HepG2 (cell line): ENCODE data around the gene SLC8B1. TPM values are rescaled to one million over a fixed set of nuclear protein-coding genes. Genes with fewer than 3 reads are reported as not detected.
A peak's percentile ranks its signal among the peaks of the same experiment; 100 is the strongest.

Source experiments
- AHR ChIP-seq: IDR thresholded peaks from 2 replicates; pipeline ENCODE4 v1.6.1; 2018; ENCODE audit warnings: missing genetic modification reagents, missing compliant biosample characterization
- ATF6 ChIP-seq: sonication (generic); formaldehyde crosslinking; conservative IDR thresholded peaks from 2 replicates; pipeline ENCODE4 v1.4.0; 2020; ENCODE audit warnings: missing genetic modification reagents
- BATF2 ChIP-seq: sonication (generic); formaldehyde crosslinking; IDR thresholded peaks from 2 replicates; pipeline ENCODE4 v1.8.0; 2022; ENCODE audit warnings: mild to moderate bottlenecking, missing genetic modification reagents, moderate library complexity
- BHLHE40 ChIP-seq: IDR thresholded peaks from 2 replicates; pipeline ENCODE4 v1.6.1; 2011; ENCODE audit warnings: low read length, improper control_type of control experiment
- DDIT3 ChIP-seq: sonication (generic); formaldehyde crosslinking; IDR thresholded peaks from 2 replicates; pipeline ENCODE4 v1.4.0; 2020; ENCODE audit warnings: mild to moderate bottlenecking, missing genetic modification reagents
- E2F2 ChIP-seq: sonication (generic); formaldehyde crosslinking; IDR thresholded peaks from 2 replicates; pipeline ENCODE4 v1.4.0; 2020; ENCODE audit warnings: missing genetic modification reagents, borderline replicate concordance
- FOXA1 ChIP-seq, 2 experiments: fragments of 450-650 bp in 1 of 2; sonication (generic) in 1 of 2; formaldehyde crosslinking in 1 of 2; IDR thresholded peaks; 2 replicates each; pipeline versions ENCODE4 v1.4.0 to v1.6.1; 2016 to 2020; ENCODE audit warnings: missing genetic modification reagents in 1 of 2
- IRF2 ChIP-seq: IDR thresholded peaks from 2 replicates; pipeline ENCODE4 v1.6.1; 2018; ENCODE audit warnings: missing genetic modification reagents, missing compliant biosample characterization
- JDP2 ChIP-seq: sonication (generic); formaldehyde crosslinking; IDR thresholded peaks from 2 replicates; pipeline ENCODE4 v1.8.1; 2022; ENCODE audit warnings: missing genetic modification reagents, borderline replicate concordance
- MXD3 ChIP-seq: IDR thresholded peaks from 2 replicates; pipeline ENCODE4 v1.6.1; 2016; ENCODE audit warnings: mild to moderate bottlenecking, missing biosample characterization, missing genetic modification reagents
- POGZ ChIP-seq: sonication (generic); formaldehyde crosslinking; IDR thresholded peaks from 2 replicates; pipeline ENCODE4 v1.4.0; 2020; ENCODE audit warnings: mild to moderate bottlenecking, missing genetic modification reagents
- PTBP1 ChIP-seq: fragments of 200-400 bp; formaldehyde crosslinking; IDR thresholded peaks from 2 replicates; pipeline ENCODE4 v1.6.1; 2018; ENCODE audit warnings: low read length, low read depth; ENCODE audit not compliant: poor library complexity, severe bottlenecking
- REPIN1 ChIP-seq: sonication (generic); formaldehyde crosslinking; IDR thresholded peaks from 2 replicates; pipeline ENCODE4 v1.8.0; 2022; ENCODE audit warnings: missing genetic modification reagents, low read depth, mild to moderate bottlenecking, borderline replicate concordance
- SMC3 ChIP-seq: IDR thresholded peaks from 2 replicates; pipeline ENCODE4 v1.6.1; 2011; ENCODE audit warnings: low read length, improper control_type of control experiment
- STAG1 ChIP-seq: sonication (generic); formaldehyde crosslinking; IDR thresholded peaks from 2 replicates; pipeline ENCODE4 v1.4.0; 2020; ENCODE audit warnings: missing genetic modification reagents
- ZBTB14 ChIP-seq: sonication (generic); formaldehyde crosslinking; IDR thresholded peaks from 2 replicates; pipeline ENCODE4 v1.4.0; 2020; ENCODE audit warnings: missing genetic modification reagents
- ZNF101 ChIP-seq: sonication (generic); formaldehyde crosslinking; IDR thresholded peaks from 2 replicates; pipeline ENCODE4 v1.4.0; 2020; ENCODE audit warnings: mild to moderate bottlenecking, low read depth, missing genetic modification reagents, borderline replicate concordance
- ZNF143 ChIP-seq: sonication (generic); formaldehyde crosslinking; IDR thresholded peaks from 2 replicates; pipeline ENCODE4 v1.4.0; 2020; ENCODE audit warnings: missing genetic modification reagents
- ZNF24 ChIP-seq: fragments of 450-650 bp; IDR thresholded peaks from 2 replicates; pipeline ENCODE4 v1.6.1; 2017; ENCODE audit warnings: antibody characterized with exemption, mild to moderate bottlenecking
- ZNF414 ChIP-seq: sonication (generic); formaldehyde crosslinking; IDR thresholded peaks from 2 replicates; pipeline ENCODE4 v1.5.0; 2020; ENCODE audit warnings: missing genetic modification reagents
- ZNF576 ChIP-seq: sonication (generic); formaldehyde crosslinking; IDR thresholded peaks from 2 replicates; pipeline ENCODE4 v1.4.0; 2020; ENCODE audit warnings: mild to moderate bottlenecking, missing genetic modification reagents
- ZNF879 ChIP-seq: sonication (generic); formaldehyde crosslinking; IDR thresholded peaks from 2 replicates; pipeline ENCODE4 v1.8.1; 2023; ENCODE audit warnings: missing genetic modification reagents
- ZSCAN9 ChIP-seq: IDR thresholded peaks from 2 replicates; pipeline ENCODE4 v1.6.1; 2016; ENCODE audit warnings: borderline replicate concordance
- polyA plus RNA-seq, 8 experiments: library from polyadenylated mRNA; depleted of rRNA in 3 of 8; stranded (reverse) in 7 of 8; unstranded in 1 of 8; fragments of >200 nt; fragmentation: Illumina TruSeq in 4 of 8; extraction: Trizol in 4 of 8; gene quantifications; 2 replicates each; pipeline versions ENCODE4 v1.2.1 to v1.2.3, GENCODE V29; 2011 to 2016; ENCODE audit warnings: low read depth in 4 of 8, missing spikeins in 1 of 8, mixed read lengths in 1 of 8; ENCODE audit not compliant: insufficient read depth in 1 of 8
- total RNA-seq, 5 experiments: library from RNA; depleted of rRNA; stranded (reverse); fragments of >200 nt; fragmentation: Illumina TruSeq; extraction: Trizol; gene quantifications; 2 replicates each; pipeline ENCODE4 v1.2.3, GENCODE V29; 2016; ENCODE audit warnings: low read depth in 1 of 5

Gene SLC8B1
- total and polyA plus RNA-seq, 2 of the 13 experiments (the other 11 are each of a cell fraction or from before 2014, with no cell fraction given), result 6.8 to 8.0 TPM

- no peak for TF ChIP-seq FOXA1 (IDR thresholded peaks at IDR 0.05)
- TF ChIP-seq FOXA1 (CRISPR knock-in tag; IDR thresholded peaks at IDR 0.05), result no peak
- 0 out of 2 replicates have a peak, but pooled peaks have one; percentile 41 for TF ChIP-seq AHR (CRISPR knock-in tag)
- no peak for TF ChIP-seq E2F2 (CRISPR knock-in tag)
- TF ChIP-seq ZNF143 (CRISPR knock-in tag), result no peak
- TF ChIP-seq ZNF414 (CRISPR knock-in tag), result no peak
- no peak for TF ChIP-seq PTBP1
- no peak for TF ChIP-seq ZBTB14 (CRISPR knock-in tag)
- TF ChIP-seq JDP2 (CRISPR knock-in tag), result no peak
- no peak for TF ChIP-seq MXD3
- TF ChIP-seq DDIT3 (CRISPR knock-in tag), result no peak
- no peak for TF ChIP-seq ZSCAN9 (CRISPR knock-in tag)
- peak; percentile 14; the same call in 1 of the 2 replicates for TF ChIP-seq BHLHE40
- no peak for TF ChIP-seq POGZ (CRISPR knock-in tag)
- TF ChIP-seq IRF2, result no peak
- TF ChIP-seq STAG1 (CRISPR knock-in tag), result peak; percentile 62
- TF ChIP-seq ZNF879 (CRISPR knock-in tag), result no peak
- no peak for TF ChIP-seq ATF6
- TF ChIP-seq ZNF101 (CRISPR knock-in tag), result no peak
- no peak for TF ChIP-seq REPIN1 (CRISPR knock-in tag)
- no peak for TF ChIP-seq ZNF24
- no peak for TF ChIP-seq BATF2
- TF ChIP-seq SMC3, result peak; percentile 24; the same call in 1 of the 2 replicates
- no peak for TF ChIP-seq ZNF576 (CRISPR knock-in tag)
Observed at GRCh38 chr12:113359939-113360748, 25.2 kb upstream of the SLC8B1 start (continued).
